Measurements from ENCODE around the gene FBXW12.

The FBXW12 gene

GRCh38 chr3:48413086-48413485, 41.1 kb downstream of the FBXW12 start (continued):
- TF ChIP-seq PRDM2 (tag by site-specific recombination; IDR thresholded peaks at IDR 0.05; ENCODE audit: borderline replicate concordance) (no peak), ELK4 (IDR thresholded peaks at IDR 0.05; ENCODE audit: borderline replicate concordance, low read depth, low read length) (no peak), ZNF274 (IDR thresholded peaks at IDR 0.05; ENCODE audit: low read length) (no peak), ZNF274 (tag by site-specific recombination; IDR thresholded peaks at IDR 0.05; ENCODE audit: borderline replicate concordance) (no peak)

- Histone ChIP-seq H3K27ac (ENCODE audit: extremely low read depth, low read depth, low read length) (no peak overlapping the region), H3K9me3 (ENCODE audit: control insufficient read depth, insufficient read depth, low read depth, low read length) (no peaks in the 10 kb centered on the region), H3K4me3 (ENCODE audit: low read depth, low read length) (no peak overlapping the region), H3K36me3 (ENCODE audit: control insufficient read depth in 2 of 2, insufficient read depth in 1 of 2, low read length in 2 of 2) (peaks cover 0 to 66% of the 10 kb centered on the region in 2 experiments; a peak in 1 of 3 replicates), H3K4me1 (ENCODE audit: control insufficient read depth, insufficient read depth, low read length) (no peaks in the 10 kb centered on the region)
- POLR2A ChIA-PET = no interaction called here
- CTCF ChIA-PET = interaction anchor here (0.9 to 1.3 kb wide), 2 partner anchors 12 to 22 kb away, joined by 3 to 4 read pairs; no protein-coding TSS in a partner anchor
- TF ChIP-seq ZSCAN18 (tag by site-specific recombination; IDR thresholded peaks at IDR 0.05) (no peak), ZNF157 (tag by site-specific recombination; IDR thresholded peaks at IDR 0.05) (no peak)
These were observed 41.6 kb downstream of the FBXW12 start for GRCh38 chr3:48413611-48414010.

- CTCF ChIA-PET = interaction anchor here (0.6 to 1.3 kb wide), 4 partner anchors 13 to 21 kb away, joined by 3 to 4 read pairs (median 3); no protein-coding TSS in a partner anchor
- Histone ChIP-seq H3K27ac (ENCODE audit: extremely low read depth, low read depth, low read length) (no peak overlapping the region), H3K4me1 (ENCODE audit: control insufficient read depth, insufficient read depth, low read length) (no peaks in the 10 kb centered on the region), H3K36me3 (ENCODE audit: control insufficient read depth in 2 of 2, insufficient read depth in 1 of 2, low read length in 2 of 2) (peaks cover 0 to 56% of the 10 kb centered on the region in 2 experiments; a peak in 1 of 3 replicates), H3K4me3 (ENCODE audit: low read depth, low read length) (no peak overlapping the region), H3K9me3 (ENCODE audit: control insufficient read depth, insufficient read depth, low read depth, low read length) (no peaks in the 10 kb centered on the region)
- POLR2A ChIA-PET = interaction anchor here (0.5 kb wide), 1 partner anchor 737 kb away, joined by 3 read pairs; no protein-coding TSS in a partner anchor
- no peak for TF ChIP-seq MEIS1 (CRISPR knock-in tag; IDR thresholded peaks at IDR 0.05; ENCODE audit: borderline replicate concordance)
- no peak for TF ChIP-seq ZFP41 (tag by site-specific recombination; IDR thresholded peaks at IDR 0.05; ENCODE audit: borderline replicate concordance)
These were observed 42.6 kb downstream of the FBXW12 start for GRCh38 chr3:48414376-48415250.
